EL (cell line): Measurements from ENCODE around the gene ZNF366.

ENCODE experiments used
- DNase-seq: peaks from one replicate; pipeline ENCODE4 v3.0.0-alpha.2; 2016

The ZNF366 gene

GRCh38 chr5:72464071-72464470 lies 43.1 kb downstream of the ZNF366 start:
- no peak for DNase-seq

GRCh38 chr5:72463449-72464052 lies 43.7 kb downstream of the ZNF366 start:
- DNase-seq, result no peak

- no peak for DNase-seq
Observed at GRCh38 chr5:72460413-72460812, 46.8 kb downstream of the ZNF366 start.

- DNase-seq, result no peak
Observed at GRCh38 chr5:72459913-72460312, 47.3 kb downstream of the ZNF366 start.

- DNase-seq, result no peak
Observed at GRCh38 chr5:72459089-72459661, 48.0 kb downstream of the ZNF366 start.

GRCh38 chr5:72458407-72458806 lies 48.8 kb downstream of the ZNF366 start:
- no peak for DNase-seq

GRCh38 chr5:72457491-72457890 lies 49.7 kb downstream of the ZNF366 start:
- DNase-seq, result no peak

- DNase-seq, result no peak
Observed at GRCh38 chr5:72456391-72457074, 50.7 kb downstream of the ZNF366 start.

GRCh38 chr5:72455476-72455875 lies 51.7 kb downstream of the ZNF366 start:
- no peak for DNase-seq

- DNase-seq, result no peak
Observed at GRCh38 chr5:72454996-72455395, 52.2 kb downstream of the ZNF366 start.

GRCh38 chr5:72453246-72453775 lies 53.9 kb downstream of the ZNF366 start:
- DNase-seq, result no peak

- DNase-seq, result peak; percentile 88
Observed at GRCh38 chr5:72452515-72453245, 54.5 kb downstream of the ZNF366 start.

GRCh38 chr5:72451741-72452505 lies 55.3 kb downstream of the ZNF366 start:
- peak; percentile 80 for DNase-seq

GRCh38 chr5:72448368-72448767 lies 58.8 kb downstream of the ZNF366 start:
- no peak for DNase-seq

GRCh38 chr5:72447751-72448150 lies 59.5 kb downstream of the ZNF366 start:
- no peak for DNase-seq

- DNase-seq, result no peak
Observed at GRCh38 chr5:72445969-72446368, 61.2 kb downstream of the ZNF366 start.

GRCh38 chr5:72443883-72444282 lies 63.3 kb downstream of the ZNF366 start:
- no peak for DNase-seq

- DNase-seq, result peak; percentile 97
Observed at GRCh38 chr5:72441862-72442540, 65.2 kb downstream of the ZNF366 start.

GRCh38 chr5:72441094-72441723 lies 66.0 kb downstream of the ZNF366 start:
- DNase-seq, result peak; percentile 26

GRCh38 chr5:72440207-72440638 lies 67.0 kb downstream of the ZNF366 start:
- no peak for DNase-seq

GRCh38 chr5:72439192-72439591 lies 68.0 kb downstream of the ZNF366 start:
- DNase-seq, result no peak

GRCh38 chr5:72438141-72438540 lies 69.1 kb downstream of the ZNF366 start:
- no peak for DNase-seq
